GM19397 (cell line): ENCODE results near the gene ADGRF3.
"Not testable (repeated sequence)": the region's sequence is repeated elsewhere in the genome, so short reads cannot be mapped to it uniquely, and the experiment has no call there.

Source experiments
- ATAC-seq: cut with Tn5 transposase; IDR thresholded peaks from one replicate; pipeline ENCODE4 v1.9.1; 2021; ENCODE audit warnings: mild to moderate bottlenecking, moderate library complexity; ENCODE audit not compliant: unreplicated experiment

Gene ADGRF3

GRCh38 chr2:26318950-26319349 is 27.6 kb downstream of the ADGRF3 start:
- no peak for ATAC-seq

GRCh38 chr2:26317377-26318105 is 29.0 kb downstream of the ADGRF3 start:
- ATAC-seq = no peak

- no peak for ATAC-seq
These were observed 29.7 kb downstream of the ADGRF3 start for GRCh38 chr2:26316845-26317244.

- ATAC-seq = no peak
These were observed 30.5 kb downstream of the ADGRF3 start for GRCh38 chr2:26316041-26316440.

GRCh38 chr2:26314243-26314642 is 32.3 kb downstream of the ADGRF3 start:
- ATAC-seq = no peak

GRCh38 chr2:26313446-26313845 is 33.1 kb downstream of the ADGRF3 start:
- no peak for ATAC-seq

- no peak for ATAC-seq
These were observed 34.1 kb downstream of the ADGRF3 start for GRCh38 chr2:26312471-26312870.

GRCh38 chr2:26309921-26310320 is 36.7 kb downstream of the ADGRF3 start:
- no peak for ATAC-seq

GRCh38 chr2:26305540-26305939 is 41.0 kb downstream of the ADGRF3 start:
- no peak for ATAC-seq

GRCh38 chr2:26305094-26305493 is 41.5 kb downstream of the ADGRF3 start:
- not testable (repeated sequence) for ATAC-seq

GRCh38 chr2:26302846-26303245 is 43.7 kb downstream of the ADGRF3 start:
- ATAC-seq = no peak

- ATAC-seq = no peak
These were observed 46.2 kb downstream of the ADGRF3 start for GRCh38 chr2:26300234-26300925.

GRCh38 chr2:26299471-26300101 is 47.0 kb downstream of the ADGRF3 start:
- ATAC-seq = no peak

- no peak for ATAC-seq
These were observed 47.8 kb downstream of the ADGRF3 start for GRCh38 chr2:26298638-26299393.

GRCh38 chr2:26298286-26298637 is 48.3 kb downstream of the ADGRF3 start:
- no peak for ATAC-seq

- no peak for ATAC-seq
These were observed 49.5 kb downstream of the ADGRF3 start for GRCh38 chr2:26297061-26297460.

- ATAC-seq = no peak
These were observed 51.1 kb downstream of the ADGRF3 start for GRCh38 chr2:26295511-26295910.

GRCh38 chr2:26292646-26293045 is 53.9 kb downstream of the ADGRF3 start:
- ATAC-seq = no peak

GRCh38 chr2:26290001-26290400 is 56.6 kb downstream of the ADGRF3 start:
- no peak for ATAC-seq

- no peak for ATAC-seq
These were observed 60.7 kb downstream of the ADGRF3 start for GRCh38 chr2:26285931-26286330.

GRCh38 chr2:26284132-26284531 is 62.5 kb downstream of the ADGRF3 start:
- ATAC-seq = no peak
